Mesendoderm (in vitro differentiated cells): ENCODE results near the gene ZIC5.
A peak's percentile ranks its signal among the peaks of the same experiment; 100 is the strongest.

Experiments
- DNase-seq: peaks from one replicate; pipeline ENCODE4 v3.0.0; 2013
- H2AK5ac ChIP-seq: 2 replicates; pipeline ENCODE4 v1.6.1; 2013; ENCODE audit warnings: low read length, inconsistent platforms
- H2BK120ac ChIP-seq: 2 replicates; pipeline ENCODE4 v1.6.1; 2013; ENCODE audit warnings: low read depth, mild to moderate bottlenecking, low read length, moderate library complexity, mixed read lengths
- H2BK15ac ChIP-seq: replicated peaks from 2 replicates; pipeline ENCODE4 v1.6.1; 2013; ENCODE audit warnings: low read depth, mild to moderate bottlenecking, moderate library complexity
- H2BK5ac ChIP-seq: 2 replicates; pipeline ENCODE4 v1.6.1; 2013; ENCODE audit warnings: low read length, inconsistent platforms
- H3K18ac ChIP-seq: 2 replicates; pipeline ENCODE4 v1.6.1; 2013; ENCODE audit warnings: mild to moderate bottlenecking, low read length, mixed read lengths
- H3K23ac ChIP-seq: one replicate; pipeline ENCODE4 v1.6.1; 2013; ENCODE audit warnings: low read length
- H3K27ac ChIP-seq: 2 replicates; pipeline ENCODE4 v1.5.1; 2013; ENCODE audit warnings: low read depth, mild to moderate bottlenecking, inconsistent platforms, low read length, moderate library complexity
- H3K27me3 ChIP-seq: 2 replicates; pipeline ENCODE4 v1.6.1; 2013; ENCODE audit warnings: low read length, control low read depth, mild to moderate bottlenecking, inconsistent platforms; ENCODE audit not compliant: insufficient read depth, poor library complexity
- H3K36me3 ChIP-seq: 2 replicates; pipeline ENCODE4 v1.6.1; 2013; ENCODE audit warnings: low read length, inconsistent platforms; ENCODE audit not compliant: control insufficient read depth, insufficient read depth
- H3K4ac ChIP-seq: one replicate; pipeline ENCODE4 v1.6.1; 2013; ENCODE audit warnings: low read depth, mild to moderate bottlenecking, low read length, moderate library complexity
- H3K4me1 ChIP-seq: 2 replicates; pipeline ENCODE4 v1.6.1; 2013; ENCODE audit warnings: low read depth, low read length, inconsistent platforms; ENCODE audit not compliant: control insufficient read depth
- H3K4me2 ChIP-seq: 2 replicates; pipeline ENCODE4 v1.6.1; 2013; ENCODE audit warnings: low read length
- H3K4me3 ChIP-seq: 2 replicates; pipeline ENCODE4 v1.5.1; 2013; ENCODE audit warnings: mild to moderate bottlenecking, low read length
- H3K56ac ChIP-seq: one replicate; pipeline ENCODE4 v1.6.1; 2013; ENCODE audit warnings: low read length
- H3K79me1 ChIP-seq: 2 replicates; pipeline ENCODE4 v1.6.1; 2013; ENCODE audit warnings: low read length, inconsistent platforms
- H3K79me2 ChIP-seq: 2 replicates; pipeline ENCODE4 v1.6.1; 2013; ENCODE audit warnings: mild to moderate bottlenecking, low read length; ENCODE audit not compliant: control insufficient read depth, insufficient read depth
- H3K9ac ChIP-seq: 2 replicates; pipeline ENCODE4 v1.6.1; 2013; ENCODE audit warnings: low read length, inconsistent platforms
- H4K5ac ChIP-seq: one replicate; pipeline ENCODE4 v1.6.1; 2013; ENCODE audit warnings: low read length
- H4K8ac ChIP-seq: one replicate; pipeline ENCODE4 v1.6.1; 2013; ENCODE audit warnings: low read depth, mild to moderate bottlenecking, control low read depth, low read length, moderate library complexity
- WGBS: extraction: QIAGEN DNeasy Blood & Tissue Kit; methylation state at CpG from one replicate; pipeline ENCODE4 v1.1.7; 2013; ENCODE audit warnings: low lambda C conversion rate, missing lambda C conversion rate; ENCODE audit not compliant: insufficient coverage; ENCODE audit errors: extremely low coverage; 5-methylcytosine and 5-hydroxymethylcytosine counted together

The ZIC5 gene

GRCh38 chr13:99932912-99933311 lies 38.7 kb downstream of the ZIC5 start:
- Histone ChIP-seq H3K56ac (no peak overlapping the region), H3K4me1 (no peaks in the 10 kb centered on the region), H2BK15ac (no peak overlapping the region), H3K4ac (no peak overlapping the region), H3K23ac (no peak overlapping the region), H4K8ac (no peak overlapping the region), H3K4me3 (no peak overlapping the region), H4K5ac (no peak overlapping the region), H3K79me1 (no peaks in the 10 kb centered on the region), H3K27ac (no peak overlapping the region), H3K36me3 (no peaks in the 10 kb centered on the region), H2AK5ac (no peak overlapping the region), H3K9ac (no peak overlapping the region), H3K27me3 (no peaks in the 10 kb centered on the region), H2BK120ac (no peak overlapping the region), H3K4me2 (no peak overlapping the region), H3K18ac (no peak overlapping the region), H3K79me2 (no peaks in the 10 kb centered on the region), H2BK5ac (no peak overlapping the region)
- WGBS: no CpG with 5 or more reads among the region's 5 CpGs
- no peak for DNase-seq

GRCh38 chr13:99930925-99931324 lies 40.6 kb downstream of the ZIC5 start:
- H3K4me3 ChIP-seq: no peak overlapping the region
- no peak overlapping the region for H2BK120ac ChIP-seq
- no peak overlapping the region for H4K8ac ChIP-seq
- no peak overlapping the region for H3K4ac ChIP-seq
- H3K18ac ChIP-seq: no peak overlapping the region
- no peaks in the 10 kb centered on the region for H3K79me2 ChIP-seq
- peak overlapping the region; percentile 7 for H3K56ac ChIP-seq
- H3K36me3 ChIP-seq: no peaks in the 10 kb centered on the region
- WGBS: no CpG with 5 or more reads among the region's 5 CpGs
- no peaks in the 10 kb centered on the region for H3K27me3 ChIP-seq
- H2BK5ac ChIP-seq: no peak overlapping the region
- H2AK5ac ChIP-seq: no peak overlapping the region
- no peaks in the 10 kb centered on the region for H3K4me1 ChIP-seq
- no peak overlapping the region for H3K23ac ChIP-seq
- H3K27ac ChIP-seq: no peak overlapping the region
- no peaks in the 10 kb centered on the region for H3K79me1 ChIP-seq
- no peak overlapping the region for H3K9ac ChIP-seq
- DNase-seq: no peak
- no peak overlapping the region for H4K5ac ChIP-seq
- no peak overlapping the region for H3K4me2 ChIP-seq
- H2BK15ac ChIP-seq: no peak overlapping the region

- H3K23ac ChIP-seq: no peak overlapping the region
- no peak overlapping the region for H2AK5ac ChIP-seq
- H2BK5ac ChIP-seq: no peak overlapping the region
- WGBS: no CpG with 5 or more reads among the region's 7 CpGs
- no peak overlapping the region for H3K56ac ChIP-seq
- no peak overlapping the region for H2BK120ac ChIP-seq
- no peak overlapping the region for H3K18ac ChIP-seq
- H2BK15ac ChIP-seq: no peak overlapping the region
- H3K27me3 ChIP-seq: no peaks in the 10 kb centered on the region
- no peaks in the 10 kb centered on the region for H3K79me2 ChIP-seq
- H3K27ac ChIP-seq: no peak overlapping the region
- H3K36me3 ChIP-seq: no peaks in the 10 kb centered on the region
- no peak overlapping the region for H3K4ac ChIP-seq
- no peak overlapping the region for H3K4me2 ChIP-seq
- H3K9ac ChIP-seq: no peak overlapping the region
- no peak overlapping the region for H4K5ac ChIP-seq
- H3K4me1 ChIP-seq: no peaks in the 10 kb centered on the region
- H3K79me1 ChIP-seq: no peaks in the 10 kb centered on the region
- no peak overlapping the region for H3K4me3 ChIP-seq
- no peak overlapping the region for H4K8ac ChIP-seq
- DNase-seq: no peak
Measured at GRCh38 chr13:99929866-99930265, 41.7 kb downstream of the ZIC5 start.

GRCh38 chr13:99926014-99926731 lies 45.4 kb downstream of the ZIC5 start:
- H2BK5ac ChIP-seq: no peak overlapping the region
- no peak overlapping the region for H3K18ac ChIP-seq
- no peaks in the 10 kb centered on the region for H3K36me3 ChIP-seq
- no peak overlapping the region for H2BK15ac ChIP-seq
- no peak overlapping the region for H4K8ac ChIP-seq
- no peak overlapping the region for H3K56ac ChIP-seq
- no peaks in the 10 kb centered on the region for H3K4me1 ChIP-seq
- H3K9ac ChIP-seq: no peak overlapping the region
- DNase-seq: no peak
- H3K23ac ChIP-seq: no peak overlapping the region
- no peaks in the 10 kb centered on the region for H3K79me1 ChIP-seq
- no peak overlapping the region for H2BK120ac ChIP-seq
- H3K27me3 ChIP-seq: no peaks in the 10 kb centered on the region
- no peak overlapping the region for H3K4me2 ChIP-seq
- no peak overlapping the region for H4K5ac ChIP-seq
- no peak overlapping the region for H2AK5ac ChIP-seq
- H3K4ac ChIP-seq: no peak overlapping the region
- no peak overlapping the region for H3K27ac ChIP-seq
- H3K4me3 ChIP-seq: no peak overlapping the region
- no peaks in the 10 kb centered on the region for H3K79me2 ChIP-seq
- no CpG with 5 or more reads among the region's 29 CpGs for WGBS

GRCh38 chr13:99923877-99924582 lies 47.5 kb downstream of the ZIC5 start:
- H3K36me3 ChIP-seq: no peaks in the 10 kb centered on the region
- H4K5ac ChIP-seq: no peak overlapping the region
- H3K4ac ChIP-seq: no peak overlapping the region
- no peaks in the 10 kb centered on the region for H3K79me1 ChIP-seq
- no CpG with 5 or more reads among the region's 6 CpGs for WGBS
- no peak overlapping the region for H3K9ac ChIP-seq
- H3K79me2 ChIP-seq: no peaks in the 10 kb centered on the region
- no peaks in the 10 kb centered on the region for H3K27me3 ChIP-seq
- no peak overlapping the region for H3K27ac ChIP-seq
- DNase-seq: no peak
- H3K56ac ChIP-seq: no peak overlapping the region
- H3K4me2 ChIP-seq: no peak overlapping the region
- H2AK5ac ChIP-seq: no peak overlapping the region
- H2BK5ac ChIP-seq: no peak overlapping the region
- no peak overlapping the region for H4K8ac ChIP-seq
- no peak overlapping the region for H2BK15ac ChIP-seq
- H3K4me3 ChIP-seq: no peak overlapping the region
- no peak overlapping the region for H2BK120ac ChIP-seq
- no peak overlapping the region for H3K18ac ChIP-seq
- no peak overlapping the region for H3K23ac ChIP-seq
- H3K4me1 ChIP-seq: no peaks in the 10 kb centered on the region
